GM18873 (cell line): ENCODE measurements around the gene STON2.

Experiments
- ATAC-seq: cut with Tn5 transposase; IDR thresholded peaks from one replicate; pipeline ENCODE4 v1.9.1; 2021; ENCODE audit warnings: mild to moderate bottlenecking, moderate library complexity, moderate number of reproducible peaks; ENCODE audit not compliant: unreplicated experiment, low FRiP score

Gene STON2

GRCh38 chr14:81309511-81309910 is 90.6 kb downstream of the STON2 start:
- no peak for ATAC-seq

DNA sequence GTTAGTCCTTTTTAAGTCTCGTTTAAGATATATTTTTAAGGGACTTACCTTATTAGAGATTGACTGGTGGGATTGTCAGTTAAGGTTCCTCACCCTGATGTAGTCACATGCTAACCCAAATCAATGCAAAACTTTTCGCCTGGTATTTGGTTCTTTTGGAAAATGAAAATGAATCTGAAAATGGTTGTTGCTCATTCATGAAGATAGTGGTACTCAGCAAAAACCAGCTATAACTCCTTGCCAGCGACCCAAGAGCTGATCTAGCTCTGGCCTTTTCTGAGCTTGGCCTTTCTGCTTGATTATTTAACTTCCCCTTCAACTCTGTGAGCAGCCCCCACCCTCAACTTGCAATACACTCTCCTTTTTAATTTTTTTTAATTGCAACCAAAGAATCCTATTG is 94.4 kb downstream of the STON2 start:
- no peak for ATAC-seq

DNA sequence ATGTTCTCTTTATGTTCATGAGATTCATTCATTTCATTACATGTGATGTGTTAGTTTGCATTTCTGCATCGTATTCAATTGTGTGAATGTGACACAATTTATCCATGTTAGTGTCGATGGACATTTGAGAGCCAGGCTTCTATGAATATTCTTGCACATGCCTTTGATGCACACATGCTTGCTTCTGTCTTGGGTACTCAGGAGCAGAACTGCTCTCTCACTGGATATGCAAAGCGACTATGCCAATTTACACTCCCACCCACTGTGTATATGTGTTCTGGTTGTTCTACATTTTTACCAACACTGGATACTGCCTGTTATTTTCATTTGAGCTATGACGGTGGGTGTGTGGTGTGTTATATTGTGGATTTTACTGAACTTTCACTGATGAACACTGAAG is 95.1 kb downstream of the STON2 start:
- ATAC-seq: no peak

DNA sequence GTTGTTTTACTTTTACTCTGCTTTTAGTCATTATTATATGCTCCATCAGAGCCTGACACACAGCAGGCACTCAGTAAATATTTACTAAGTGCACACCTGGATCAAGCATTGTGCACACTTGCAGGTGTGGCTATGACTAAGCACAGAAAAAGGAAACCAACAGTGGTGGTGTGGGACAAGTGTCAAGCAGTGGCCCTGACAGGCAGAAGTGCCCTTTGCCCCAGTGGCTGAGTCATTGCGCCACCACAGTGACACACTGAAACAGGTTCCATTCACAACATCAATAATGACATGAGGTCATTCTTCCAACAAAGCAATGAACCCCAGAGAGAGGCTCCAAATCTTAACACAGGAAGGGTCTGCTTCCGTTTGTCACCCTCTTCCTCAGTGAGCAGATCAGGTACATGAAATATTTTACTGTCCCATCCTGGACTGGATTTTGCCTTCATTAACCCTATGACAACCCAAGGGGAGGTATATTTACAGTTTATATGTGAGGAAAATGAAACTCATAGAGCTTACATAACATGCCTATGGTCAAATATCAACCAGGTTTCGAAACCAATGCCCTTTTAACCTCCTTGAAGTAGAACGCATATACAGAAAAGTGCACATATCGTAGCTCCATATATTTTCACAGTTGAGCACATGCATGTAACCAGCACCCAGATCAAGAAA is 96.7 kb downstream of the STON2 start:
- peak; percentile 98 for ATAC-seq

GRCh38 chr14:81302638-81303037 is 97.5 kb downstream of the STON2 start:
- ATAC-seq: no peak

GRCh38 chr14:81301813-81302212 is 98.3 kb downstream of the STON2 start:
- no peak for ATAC-seq

GRCh38 chr14:81301371-81301770 is 98.8 kb downstream of the STON2 start:
- no peak for ATAC-seq

DNA sequence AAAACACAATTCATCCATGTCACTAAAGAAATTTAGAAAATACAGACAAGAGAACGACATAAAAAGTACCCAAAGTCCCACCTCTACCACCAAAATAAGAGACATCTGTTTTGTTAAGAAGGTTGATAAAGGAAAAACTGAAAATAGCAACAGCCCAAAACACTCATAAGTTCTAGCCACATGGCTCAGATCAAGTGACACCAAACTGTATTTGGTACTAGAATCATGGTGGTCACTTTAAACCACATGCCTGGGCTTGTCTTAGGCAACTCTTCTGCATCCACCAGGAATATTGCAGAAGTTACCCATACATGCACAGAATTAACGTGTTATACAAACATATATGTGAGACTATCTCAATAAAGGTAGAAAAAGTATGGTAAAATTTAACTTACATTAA is 101.2 kb downstream of the STON2 start:
- ATAC-seq: no peak

- ATAC-seq: no peak
Measured at GRCh38 chr14:81298122-81298521, 102.0 kb downstream of the STON2 start.

DNA sequence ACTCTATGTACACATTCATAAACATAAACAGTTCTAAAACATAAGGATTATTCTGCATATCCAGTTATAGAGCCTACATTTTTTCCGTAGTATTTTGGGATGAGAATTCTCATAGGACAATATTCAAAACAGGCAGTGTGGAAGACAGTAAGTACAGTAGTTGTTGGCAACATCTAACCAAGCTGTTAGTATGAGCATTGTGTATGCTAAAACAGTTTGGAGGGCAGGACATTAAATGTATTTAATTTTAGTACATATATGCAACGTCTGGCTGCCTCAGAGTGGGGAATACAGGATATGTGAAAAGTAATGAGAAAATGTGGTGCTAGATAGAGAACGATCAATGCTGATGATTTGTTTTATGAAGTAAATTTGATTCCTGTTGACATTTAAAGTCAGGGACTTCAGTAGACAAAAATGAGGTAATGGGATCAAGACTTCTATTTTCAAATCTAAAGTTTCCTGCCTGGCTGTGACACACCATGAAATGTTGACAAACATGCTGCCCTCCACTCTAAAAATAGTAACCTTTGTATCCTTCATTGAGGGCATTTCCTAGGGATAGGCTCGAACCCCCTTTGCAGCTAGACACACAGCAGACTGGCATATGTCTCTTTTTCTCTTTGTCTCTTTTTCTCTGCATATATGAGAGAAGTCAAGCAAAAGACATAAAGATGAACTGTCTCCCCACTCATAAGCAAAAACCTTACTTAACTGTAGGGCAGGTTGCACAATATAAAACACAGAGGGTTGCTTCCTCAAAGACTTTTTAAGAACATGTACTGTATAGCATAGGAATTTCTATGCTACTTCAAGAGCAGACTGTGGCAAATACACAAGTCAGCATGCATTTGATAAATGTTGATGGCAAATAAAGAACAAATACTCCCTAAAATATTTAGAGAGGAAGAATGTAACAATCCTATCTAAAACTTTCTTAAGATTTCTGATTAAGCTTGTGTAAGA is 103.9 kb downstream of the STON2 start:
- ATAC-seq: no peak

GRCh38 chr14:81289516-81289915 is 110.6 kb downstream of the STON2 start:
- ATAC-seq: no peak

GRCh38 chr14:81286574-81287370 is 113.4 kb downstream of the STON2 start:
- no peak for ATAC-seq

DNA sequence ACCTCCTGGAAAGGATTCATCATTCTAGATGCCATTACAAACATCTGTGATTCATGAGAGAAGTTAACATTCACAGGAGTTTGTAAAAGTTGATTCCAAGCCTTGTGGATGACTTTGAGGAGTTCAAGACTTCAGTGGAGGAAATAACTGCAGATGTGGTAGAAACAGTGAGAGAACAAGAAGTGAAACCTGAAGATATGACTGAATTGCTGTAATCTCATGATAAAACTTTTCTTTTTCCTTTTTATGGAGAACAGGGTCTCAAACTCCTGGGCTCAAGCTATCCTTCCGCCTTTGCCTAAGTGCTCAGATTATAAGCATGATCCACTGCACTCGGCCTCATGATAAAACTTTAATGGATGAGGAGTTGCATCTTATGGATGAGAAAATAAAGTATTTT is 114.9 kb downstream of the STON2 start:
- ATAC-seq: no peak

GRCh38 chr14:81281332-81281731 is 118.8 kb downstream of the STON2 start:
- ATAC-seq: no peak

- ATAC-seq: no peak
Measured at GRCh38 chr14:81280136-81280791, 119.9 kb downstream of the STON2 start.

DNA sequence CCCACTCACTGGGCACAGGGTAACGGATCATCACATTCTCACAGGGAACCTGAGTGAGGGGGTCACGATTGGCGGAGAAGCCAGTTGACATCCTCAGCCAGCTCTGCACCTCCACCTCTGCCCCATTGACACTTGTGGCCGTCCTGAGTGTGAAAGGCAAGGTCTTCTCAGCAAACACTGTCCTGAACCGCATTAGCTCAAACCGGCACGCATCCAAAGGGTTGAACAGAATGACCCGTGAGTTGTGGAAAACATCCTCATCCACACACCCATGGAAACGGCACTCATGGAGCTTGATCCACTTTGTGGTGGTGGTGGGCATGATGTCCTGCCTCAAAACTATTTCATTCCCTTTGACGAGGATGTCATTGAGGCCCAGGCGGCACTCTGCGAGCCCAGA is 123.0 kb downstream of the STON2 start:
- no peak for ATAC-seq

- peak; percentile 73 for ATAC-seq
Measured at GRCh38 chr14:81276073-81277069, 123.8 kb downstream of the STON2 start.

- ATAC-seq: no peak
Measured at GRCh38 chr14:81275305-81276072, 124.6 kb downstream of the STON2 start.
